Neural cell (in vitro differentiated cells): ENCODE measurements around the gene KRT83.

Source experiments
- EP300 ChIP-seq: fragments of 450-650 bp; conservative IDR thresholded peaks from 2 replicates; pipeline ENCODE4 v1.6.1; 2014; ENCODE audit warnings: antibody characterized with exemption, mild to moderate bottlenecking, moderate library complexity; ENCODE audit not compliant: poor library complexity, severe bottlenecking
- EZH2 ChIP-seq: fragments of 200-600, 300-800 bp; shearing (Covaris generic), sonication (generic); IDR thresholded peaks from 2 replicates; pipeline ENCODE4 v1.6.1; 2014; ENCODE audit warnings: antibody characterized with exemption, low read length, borderline replicate concordance, mild to moderate bottlenecking; ENCODE audit not compliant: insufficient read depth, poor library complexity, severe bottlenecking
- MXI1 ChIP-seq: fragments of 450-650 bp; conservative IDR thresholded peaks from 2 replicates; pipeline ENCODE4 v1.6.1; 2014; ENCODE audit warnings: antibody characterized with exemption, mild to moderate bottlenecking; ENCODE audit not compliant: poor library complexity, severe bottlenecking
- POLR2AphosphoS5 ChIP-seq: IDR thresholded peaks from 2 replicates; pipeline ENCODE4 v1.6.1; 2012
- RAD21 ChIP-seq: fragments of 450-650 bp; conservative IDR thresholded peaks from 2 replicates; pipeline ENCODE4 v1.6.1; 2014; ENCODE audit warnings: antibody characterized with exemption, mild to moderate bottlenecking, moderate library complexity
- SMC3 ChIP-seq: fragments of 450-650 bp; conservative IDR thresholded peaks from 2 replicates; pipeline ENCODE4 v1.6.1; 2014; ENCODE audit warnings: antibody characterized with exemption, mild to moderate bottlenecking, moderate library complexity; ENCODE audit not compliant: poor library complexity
- TAF1 ChIP-seq: IDR thresholded peaks from 2 replicates; pipeline ENCODE4 v1.6.1; 2012; ENCODE audit warnings: low read depth
- TF ChIP-seq, protein P1 (sequence below): fragments of 450-650 bp; IDR thresholded peaks from 2 replicates; pipeline ENCODE4 v1.5.1; 2014; ENCODE audit warnings: antibody characterized with exemption, mild to moderate bottlenecking, moderate library complexity; ENCODE audit not compliant: poor library complexity, severe bottlenecking
- TF ChIP-seq, protein P2 (sequence below): IDR thresholded peaks from 2 replicates; pipeline ENCODE4 v1.6.1; 2012; ENCODE audit warnings: borderline replicate concordance

DNA sequence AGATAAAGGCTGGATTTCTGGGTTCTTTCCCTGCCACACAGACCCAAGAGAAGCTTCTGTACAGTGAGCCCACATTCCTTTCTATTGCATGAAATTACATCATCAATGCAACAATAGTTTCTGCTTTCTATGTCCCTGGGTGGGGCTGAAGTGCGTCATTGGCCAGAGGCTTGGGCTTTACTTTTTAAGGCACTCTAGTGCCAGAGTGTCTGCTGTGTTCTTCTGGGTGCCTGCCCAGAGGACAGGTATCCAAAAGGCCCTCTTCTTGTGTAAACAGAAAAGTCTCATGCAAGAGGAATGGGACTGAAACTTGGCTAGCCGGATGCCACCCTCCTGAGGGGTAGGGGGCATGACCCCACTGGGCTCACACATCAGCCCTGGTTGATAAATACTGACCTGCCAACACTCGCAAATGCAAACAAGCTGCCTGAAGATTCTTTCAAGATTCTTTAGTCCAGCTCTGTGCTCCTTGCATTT lies 40.8 kb downstream of the KRT83 start:
- TF ChIP-seq, protein P1, sequence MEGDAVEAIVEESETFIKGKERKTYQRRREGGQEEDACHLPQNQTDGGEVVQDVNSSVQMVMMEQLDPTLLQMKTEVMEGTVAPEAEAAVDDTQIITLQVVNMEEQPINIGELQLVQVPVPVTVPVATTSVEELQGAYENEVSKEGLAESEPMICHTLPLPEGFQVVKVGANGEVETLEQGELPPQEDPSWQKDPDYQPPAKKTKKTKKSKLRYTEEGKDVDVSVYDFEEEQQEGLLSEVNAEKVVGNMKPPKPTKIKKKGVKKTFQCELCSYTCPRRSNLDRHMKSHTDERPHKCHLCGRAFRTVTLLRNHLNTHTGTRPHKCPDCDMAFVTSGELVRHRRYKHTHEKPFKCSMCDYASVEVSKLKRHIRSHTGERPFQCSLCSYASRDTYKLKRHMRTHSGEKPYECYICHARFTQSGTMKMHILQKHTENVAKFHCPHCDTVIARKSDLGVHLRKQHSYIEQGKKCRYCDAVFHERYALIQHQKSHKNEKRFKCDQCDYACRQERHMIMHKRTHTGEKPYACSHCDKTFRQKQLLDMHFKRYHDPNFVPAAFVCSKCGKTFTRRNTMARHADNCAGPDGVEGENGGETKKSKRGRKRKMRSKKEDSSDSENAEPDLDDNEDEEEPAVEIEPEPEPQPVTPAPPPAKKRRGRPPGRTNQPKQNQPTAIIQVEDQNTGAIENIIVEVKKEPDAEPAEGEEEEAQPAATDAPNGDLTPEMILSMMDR = no peak
- TF ChIP-seq EZH2 (no peak), RAD21 (no peak), MXI1 (no peak), POLR2AphosphoS5 (no peak), SMC3 (no peak), EP300 (no peak), TAF1 (no peak)
- TF ChIP-seq, protein P2, sequence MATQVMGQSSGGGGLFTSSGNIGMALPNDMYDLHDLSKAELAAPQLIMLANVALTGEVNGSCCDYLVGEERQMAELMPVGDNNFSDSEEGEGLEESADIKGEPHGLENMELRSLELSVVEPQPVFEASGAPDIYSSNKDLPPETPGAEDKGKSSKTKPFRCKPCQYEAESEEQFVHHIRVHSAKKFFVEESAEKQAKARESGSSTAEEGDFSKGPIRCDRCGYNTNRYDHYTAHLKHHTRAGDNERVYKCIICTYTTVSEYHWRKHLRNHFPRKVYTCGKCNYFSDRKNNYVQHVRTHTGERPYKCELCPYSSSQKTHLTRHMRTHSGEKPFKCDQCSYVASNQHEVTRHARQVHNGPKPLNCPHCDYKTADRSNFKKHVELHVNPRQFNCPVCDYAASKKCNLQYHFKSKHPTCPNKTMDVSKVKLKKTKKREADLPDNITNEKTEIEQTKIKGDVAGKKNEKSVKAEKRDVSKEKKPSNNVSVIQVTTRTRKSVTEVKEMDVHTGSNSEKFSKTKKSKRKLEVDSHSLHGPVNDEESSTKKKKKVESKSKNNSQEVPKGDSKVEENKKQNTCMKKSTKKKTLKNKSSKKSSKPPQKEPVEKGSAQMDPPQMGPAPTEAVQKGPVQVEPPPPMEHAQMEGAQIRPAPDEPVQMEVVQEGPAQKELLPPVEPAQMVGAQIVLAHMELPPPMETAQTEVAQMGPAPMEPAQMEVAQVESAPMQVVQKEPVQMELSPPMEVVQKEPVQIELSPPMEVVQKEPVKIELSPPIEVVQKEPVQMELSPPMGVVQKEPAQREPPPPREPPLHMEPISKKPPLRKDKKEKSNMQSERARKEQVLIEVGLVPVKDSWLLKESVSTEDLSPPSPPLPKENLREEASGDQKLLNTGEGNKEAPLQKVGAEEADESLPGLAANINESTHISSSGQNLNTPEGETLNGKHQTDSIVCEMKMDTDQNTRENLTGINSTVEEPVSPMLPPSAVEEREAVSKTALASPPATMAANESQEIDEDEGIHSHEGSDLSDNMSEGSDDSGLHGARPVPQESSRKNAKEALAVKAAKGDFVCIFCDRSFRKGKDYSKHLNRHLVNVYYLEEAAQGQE = no peak
